HG03571 (cell line): Measurements from ENCODE around the gene PRDM12.

Experiments
- ATAC-seq: cut with Tn5 transposase; IDR thresholded peaks from one replicate; pipeline ENCODE4 v1.9.1; 2021; ENCODE audit not compliant: unreplicated experiment

PRDM12 gene

GRCh38 chr9:130664251-130665028, at the start of gene PRDM12:
Gene PRDM12 (plus strand): TSS chr9:130664594. CDS start chr9:130664654, 60 bp downstream.
- no peak for ATAC-seq

- no peak for ATAC-seq
Observed at GRCh38 chr9:130616451-130616850, 47.9 kb upstream of the PRDM12 start.

GRCh38 chr9:130623466-130623865, 40.9 kb upstream of the PRDM12 start:
- ATAC-seq, result no peak

- no peak for ATAC-seq
Observed at GRCh38 chr9:130624154-130624553, 40.2 kb upstream of the PRDM12 start.

DNA sequence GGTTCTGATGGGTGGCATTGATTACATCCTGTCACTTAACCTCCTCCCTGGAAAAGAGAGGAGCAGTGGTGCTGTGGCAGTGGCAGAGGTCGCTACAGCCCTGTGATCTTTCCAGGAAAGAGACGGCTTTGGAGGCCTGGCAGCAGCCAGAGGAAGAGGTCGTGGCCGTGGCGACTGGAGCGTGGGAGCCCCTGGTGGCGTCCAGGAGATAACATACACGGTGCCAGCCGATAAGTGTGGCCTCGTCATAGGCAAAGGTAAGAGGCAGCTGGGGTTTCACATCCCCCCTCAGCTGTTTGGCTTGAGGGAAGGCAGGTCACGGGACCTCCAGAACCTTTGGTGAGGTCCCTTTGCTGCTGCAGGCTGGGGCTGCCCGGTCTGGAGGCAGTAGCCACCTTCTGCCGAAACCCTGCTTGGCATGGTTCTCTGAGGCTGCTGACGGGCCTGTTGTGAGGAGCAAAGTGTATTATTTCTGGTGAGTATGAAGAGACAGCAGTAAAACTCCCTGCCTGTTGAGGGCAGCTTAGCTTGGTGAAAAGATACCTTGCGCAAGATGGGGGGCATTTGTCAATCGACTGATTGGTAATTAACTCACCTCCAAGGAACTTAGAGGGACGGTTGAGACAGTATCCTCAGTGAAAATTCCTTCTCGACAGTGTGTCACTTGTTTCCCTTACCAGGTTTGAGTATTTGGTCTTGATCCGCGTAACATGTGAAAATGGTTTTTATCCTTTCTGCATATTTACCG, 38.0 kb upstream of the PRDM12 start:
- ATAC-seq, result no peak

DNA sequence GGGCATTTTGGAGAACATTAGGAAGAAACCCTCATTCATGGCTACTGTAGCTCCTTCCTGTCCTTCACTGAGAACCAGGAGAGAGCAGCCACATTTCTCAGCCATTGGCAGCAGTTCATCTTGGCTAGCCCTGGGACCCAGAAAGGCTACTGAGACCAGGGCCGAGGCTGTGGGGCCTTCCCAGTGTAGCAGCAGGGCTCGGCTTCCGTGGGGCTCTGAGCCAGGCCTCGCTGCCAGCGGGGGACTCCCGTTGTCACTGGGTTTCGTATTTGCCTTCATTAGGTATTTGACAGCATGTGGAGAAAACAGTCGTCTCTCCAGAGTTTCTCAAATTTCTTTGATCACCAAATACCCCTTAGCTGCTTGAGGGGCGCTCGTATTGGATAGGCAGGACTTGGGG, 37.3 kb upstream of the PRDM12 start:
- ATAC-seq, result no peak

- ATAC-seq, result no peak
Observed at GRCh38 chr9:130627896-130628792, 36.2 kb upstream of the PRDM12 start.

DNA sequence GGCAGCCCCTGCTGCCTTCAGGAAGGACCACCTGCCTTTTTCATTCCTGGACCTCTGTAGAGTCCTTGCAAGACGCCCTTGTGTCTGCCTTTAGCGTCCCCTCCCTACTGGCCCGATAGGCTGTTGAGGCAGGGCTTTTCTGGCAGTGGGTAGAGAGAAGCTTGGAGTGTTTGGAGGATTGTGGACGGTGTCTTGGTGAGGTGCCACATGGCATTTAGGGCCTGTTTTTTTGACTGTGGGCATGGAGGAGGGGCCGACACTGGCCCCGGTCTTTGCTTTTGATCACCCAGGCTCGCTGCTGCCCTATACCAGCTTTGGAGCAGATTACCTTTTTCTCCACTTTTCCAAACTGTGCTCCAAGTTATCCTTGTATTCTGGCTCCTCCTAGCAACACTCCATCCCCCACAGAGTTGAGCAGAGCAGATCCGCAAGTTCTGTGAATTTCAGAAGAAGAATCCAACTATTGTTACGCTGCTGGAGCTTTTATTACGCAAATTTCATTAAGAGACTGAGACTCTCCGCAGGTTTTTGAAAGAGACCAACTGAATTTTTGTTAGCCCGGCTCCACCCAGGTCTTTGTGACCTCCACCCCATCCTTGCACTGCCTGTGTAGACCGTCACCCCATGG, 34.8 kb upstream of the PRDM12 start:
- ATAC-seq, result no peak

DNA sequence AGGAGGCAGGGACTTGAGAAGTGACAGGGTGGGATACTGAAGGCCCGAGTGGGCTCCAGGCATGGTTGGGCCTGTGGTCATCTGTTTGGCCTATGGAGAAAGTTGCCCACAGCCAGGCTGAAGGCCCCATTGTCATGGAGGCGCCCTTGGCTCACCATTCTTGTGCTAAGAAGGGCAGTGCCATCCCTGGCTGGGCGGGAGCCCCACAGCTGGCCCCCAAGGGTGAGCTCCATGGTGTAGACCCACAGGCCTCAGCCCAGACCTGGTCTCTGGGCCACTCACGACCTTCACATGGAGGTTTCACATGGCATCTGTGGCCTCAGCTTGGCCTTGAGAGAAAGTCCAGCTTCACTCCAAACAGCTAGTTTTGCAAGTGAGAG, 34.3 kb upstream of the PRDM12 start:
- ATAC-seq, result no peak

DNA sequence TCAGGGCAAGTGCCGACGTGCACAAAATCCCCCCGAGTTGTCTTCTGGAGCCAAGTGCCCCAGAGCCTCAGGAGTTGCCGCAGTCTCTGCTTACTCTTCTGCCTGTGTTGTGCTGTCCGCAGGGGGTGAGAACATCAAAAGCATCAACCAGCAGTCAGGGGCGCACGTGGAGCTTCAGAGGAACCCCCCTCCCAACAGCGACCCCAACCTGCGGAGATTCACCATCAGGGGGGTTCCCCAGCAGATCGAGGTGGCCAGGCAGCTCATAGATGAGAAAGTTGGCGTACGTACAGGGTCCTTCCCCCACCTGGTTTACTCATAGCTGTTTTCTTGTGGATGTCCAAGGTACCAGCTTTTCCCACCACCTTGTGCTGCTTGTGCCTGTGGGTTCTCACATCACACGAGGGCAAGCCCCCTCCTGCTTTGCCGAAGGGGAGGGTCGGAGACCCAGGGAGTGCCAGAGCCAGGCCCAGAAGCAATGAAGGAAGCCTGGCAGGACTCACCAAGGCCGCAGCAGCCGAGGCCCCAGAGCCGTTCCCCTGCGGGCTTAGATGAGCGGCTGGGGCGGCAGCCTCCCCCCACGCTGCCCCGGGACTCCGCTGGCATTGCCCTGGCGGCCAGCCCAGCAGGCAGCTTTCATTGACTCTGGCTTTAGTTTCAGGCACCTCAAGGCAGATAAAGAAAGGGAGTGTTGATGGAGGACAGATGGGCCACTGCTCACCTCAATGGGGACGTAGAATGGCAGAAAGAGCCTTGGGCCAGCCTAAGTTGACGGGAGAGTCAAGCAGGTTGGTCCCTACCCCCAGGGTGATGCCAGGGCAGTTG, 33.7 kb upstream of the PRDM12 start:
- no peak for ATAC-seq

DNA sequence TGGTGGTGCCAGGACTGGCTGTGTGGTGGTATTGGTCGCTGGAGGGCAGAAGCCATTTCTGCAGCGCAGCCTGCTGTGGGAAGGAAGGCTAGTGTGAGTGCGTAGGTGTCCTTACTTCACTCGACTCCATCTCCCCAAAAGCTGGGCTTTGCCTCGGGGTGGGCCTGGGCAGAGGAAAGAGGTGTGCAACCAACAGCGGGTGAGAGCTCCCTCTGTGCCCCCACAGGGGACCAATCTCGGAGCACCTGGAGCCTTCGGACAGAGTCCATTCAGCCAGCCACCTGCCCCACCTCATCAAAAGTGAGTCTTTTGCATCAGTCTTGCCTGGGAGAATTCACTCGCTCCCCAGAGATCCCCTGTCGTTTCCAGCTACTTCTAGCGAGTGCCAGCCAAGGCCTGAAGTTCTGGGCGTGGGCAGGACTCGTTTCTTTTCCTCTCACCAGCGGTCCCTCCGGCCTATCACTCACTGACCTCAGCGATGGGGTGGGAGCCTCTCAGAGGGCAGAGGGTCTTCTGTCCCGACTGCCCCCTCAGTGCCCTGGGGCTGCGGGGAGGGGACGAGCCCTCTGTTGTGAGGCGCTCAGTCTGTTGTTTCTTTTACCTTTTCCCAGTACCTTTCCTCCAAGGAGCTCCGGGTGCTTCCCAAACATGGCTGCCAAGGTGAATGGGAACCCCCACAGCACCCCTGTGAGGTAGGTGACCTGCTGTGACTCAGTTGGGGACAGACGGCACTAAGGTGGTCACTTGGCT, 32.9 kb upstream of the PRDM12 start:
- ATAC-seq, result no peak

- ATAC-seq, result no peak
Observed at GRCh38 chr9:130632081-130632710, 32.2 kb upstream of the PRDM12 start.

DNA sequence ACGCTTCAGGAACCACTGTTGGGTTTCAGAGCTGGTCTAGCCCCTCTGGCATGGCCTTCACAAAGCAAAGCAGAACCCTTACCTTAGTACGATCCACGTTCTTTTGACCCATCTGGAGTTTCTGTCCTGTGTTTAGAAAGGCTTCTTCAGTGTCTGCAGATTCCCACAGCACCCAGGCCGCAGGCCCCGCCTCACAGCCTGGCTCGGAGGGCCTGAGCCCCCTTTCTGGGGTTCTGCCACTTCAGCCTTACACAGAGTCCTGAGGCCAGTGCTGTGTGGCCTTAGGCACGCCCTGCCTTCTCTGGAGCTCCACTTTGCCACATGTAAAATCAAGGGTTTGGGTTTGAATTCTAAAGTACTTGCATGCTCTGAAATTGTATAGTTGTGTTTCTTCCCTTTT, 31.6 kb upstream of the PRDM12 start:
- no peak for ATAC-seq

DNA sequence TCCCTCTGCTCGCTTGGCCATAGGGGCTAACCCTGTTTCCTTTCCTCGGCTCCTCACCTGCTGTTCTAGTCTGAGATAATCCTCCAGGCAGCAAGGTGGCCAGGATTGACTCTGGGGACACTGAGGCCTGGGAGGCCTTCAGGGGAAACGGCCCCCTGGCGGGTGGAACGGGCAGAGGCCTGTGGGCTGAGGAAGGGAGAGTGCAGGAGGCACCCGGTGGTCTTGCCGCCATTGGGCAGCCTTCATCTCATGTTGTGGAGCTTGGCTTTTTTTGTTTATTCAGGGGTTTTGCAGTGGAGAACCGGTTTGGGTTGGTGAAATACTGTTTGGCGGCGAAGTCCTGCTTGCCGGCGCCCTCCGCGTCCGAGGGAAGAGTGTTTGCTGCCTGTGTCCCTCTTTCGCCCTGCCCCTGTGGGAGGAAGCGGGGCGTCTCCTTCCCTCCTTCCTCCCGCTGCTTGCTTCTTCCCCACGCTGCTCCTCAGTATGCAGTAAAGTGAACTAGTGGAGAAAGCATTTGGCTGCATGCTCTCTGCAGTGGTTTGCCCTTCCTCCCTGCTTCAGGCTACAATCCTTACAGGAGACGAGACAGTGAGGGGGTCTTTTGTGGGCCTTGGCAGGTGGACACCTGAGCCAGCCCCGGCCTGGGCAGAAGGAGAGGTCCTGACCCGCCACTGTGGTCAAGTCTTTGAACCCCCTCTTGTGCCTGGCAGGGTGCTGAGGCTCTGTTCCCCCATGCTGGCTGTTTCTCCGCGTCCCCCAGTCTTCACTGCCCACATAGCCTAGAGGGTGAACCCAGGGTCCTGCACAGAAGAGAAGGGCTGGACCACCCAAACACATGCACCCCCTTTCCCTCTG, 30.8 kb upstream of the PRDM12 start:
- ATAC-seq, result no peak

GRCh38 chr9:130634191-130634768, 30.1 kb upstream of the PRDM12 start:
- no peak for ATAC-seq

- ATAC-seq, result no peak
Observed at GRCh38 chr9:130634801-130635200, 29.6 kb upstream of the PRDM12 start.

- no peak for ATAC-seq
Observed at GRCh38 chr9:130635306-130635705, 29.1 kb upstream of the PRDM12 start.
